H1 (cell line): ENCODE results near the gene NPTN. TPM values are rescaled to one million over a fixed set of nuclear protein-coding genes. Genes with fewer than 3 reads are reported as not detected.

Source experiments
- CTCF ChIA-PET: fragments of 300-600 bp; sonication (Branson Sonifier 250); formaldehyde crosslinking; loops from one replicate; lab custom pipeline; 2021; ENCODE audit not compliant: partially characterized antibody; lab: Charles Lee
- POLR2A ChIA-PET: fragments of 300-600 bp; sonication (Branson Sonifier 250); formaldehyde crosslinking; loops from one replicate; lab custom pipeline; 2021; ENCODE audit warnings: inconsistent platforms; ENCODE audit not compliant: partially characterized antibody; lab: Charles Lee
- DNase-seq, 2 experiments: peaks; one replicate each; pipeline versions ENCODE4 v3.0.0 to v3.0.0-alpha.2; 2010 to 2022; ENCODE audit warnings: low spot score in 2 of 2, low read depth in 1 of 2, mixed read lengths in 1 of 2
- FAIRE-seq: peaks from 2 replicates; lab custom pipeline; 2011; peaks lifted over from hg19 to GRCh38; lab: Jason Lieb, UNC
- H2AFZ ChIP-seq: 2 replicates; pipeline ENCODE4 v1.8.1; 2012; ENCODE audit warnings: low read length, inconsistent platforms
- H2AK5ac ChIP-seq: 2 replicates; pipeline ENCODE4 v1.6.1; 2013; ENCODE audit warnings: low read depth, low read length
- H2BK120ac ChIP-seq: replicated peaks from 2 replicates; pipeline ENCODE3; 2013; ENCODE audit warnings: low read depth, low read length, inconsistent platforms
- H2BK12ac ChIP-seq: 2 replicates; pipeline ENCODE4 v1.6.1; 2013; ENCODE audit warnings: low read depth, low read length
- H2BK15ac ChIP-seq: 2 replicates; pipeline ENCODE4 v1.6.1; 2013; ENCODE audit warnings: low read length
- H2BK20ac ChIP-seq: 2 replicates; pipeline ENCODE4 v1.6.1; 2013; ENCODE audit warnings: low read length
- H2BK5ac ChIP-seq: 2 replicates; pipeline ENCODE4 v1.6.1; 2013; ENCODE audit warnings: low read depth, low read length
- H3K14ac ChIP-seq: 2 replicates; pipeline ENCODE4 v1.6.1; 2013; ENCODE audit warnings: inconsistent platforms; ENCODE audit not compliant: insufficient read length
- H3K18ac ChIP-seq: 2 replicates; pipeline ENCODE4 v1.6.1; 2013; ENCODE audit warnings: low read length; ENCODE audit errors: extremely low read depth
- H3K23ac ChIP-seq: 2 replicates; pipeline ENCODE4 v1.6.1; 2013; ENCODE audit warnings: inconsistent platforms; ENCODE audit not compliant: insufficient read length
- H3K23me2 ChIP-seq: 2 replicates; pipeline ENCODE4 v1.6.1; 2013; ENCODE audit warnings: low read depth, low read length
- H3K27ac ChIP-seq: 2 replicates; pipeline ENCODE4 v1.6.1; 2011; ENCODE audit warnings: low read depth, low read length, inconsistent platforms
- H3K27me3 ChIP-seq, 4 experiments: replicated peaks in 1 of 4; 1 replicate in 1 of 4; 2 replicates in 3 of 4; pipeline versions ENCODE4 v1.6.1 to v1.8.1; 2011 to 2013; ENCODE audit warnings: low read length in 3 of 4, mild to moderate bottlenecking in 3 of 4, inconsistent platforms in 2 of 4, mixed read lengths in 2 of 4, moderate library complexity in 1 of 4; ENCODE audit not compliant: control insufficient read depth in 3 of 4, insufficient read depth in 3 of 4; ENCODE audit errors: extremely low read depth in 1 of 4
- H3K36me3 ChIP-seq, 4 experiments: 2 replicates each; pipeline versions ENCODE4 v1.6.1 to v1.8.1; 2011 to 2013; ENCODE audit warnings: mild to moderate bottlenecking in 4 of 4, low read length in 3 of 4, moderate library complexity in 2 of 4, control low read depth in 1 of 4, inconsistent platforms in 1 of 4; ENCODE audit not compliant: insufficient read depth in 4 of 4, control insufficient read depth in 2 of 4
- H3K4ac ChIP-seq: replicated peaks from 2 replicates; pipeline ENCODE3; 2013; ENCODE audit warnings: low read length, low read depth, mixed read lengths, inconsistent platforms; ENCODE audit not compliant: insufficient read length
- H3K4me1 ChIP-seq, 4 experiments: replicated peaks in 1 of 4; 1 replicate in 1 of 4; 2 replicates in 3 of 4; pipeline versions ENCODE4 v1.6.1 to v1.8.1; 2011 to 2013; ENCODE audit warnings: low read length in 3 of 4, inconsistent platforms in 2 of 4, mixed read lengths in 1 of 4; ENCODE audit not compliant: insufficient read depth in 4 of 4, control insufficient read depth in 3 of 4
- H3K4me2 ChIP-seq, 2 experiments: 2 replicates each; pipeline versions ENCODE4 v1.6.1 to v1.8.1; 2011 to 2013; ENCODE audit warnings: low read depth in 2 of 2, low read length in 2 of 2, control low read depth in 1 of 2, inconsistent platforms in 1 of 2, mild to moderate bottlenecking in 1 of 2; ENCODE audit not compliant: insufficient read depth in 1 of 2
- H3K4me3 ChIP-seq, 4 experiments: fragments of 200-600, 300-600 bp in 1 of 4; sonication (generic), shearing (Covaris generic), sonication (Bioruptor Twin) in 1 of 4; 2 replicates each; pipeline versions ENCODE4 v1.5.1 to v1.8.1; 2011 to 2016; ENCODE audit warnings: low read length in 4 of 4, low read depth in 3 of 4, control low read depth in 2 of 4, inconsistent platforms in 2 of 4, mild to moderate bottlenecking in 2 of 4, mixed read lengths in 1 of 4, moderate library complexity in 1 of 4; ENCODE audit not compliant: insufficient read depth in 2 of 4; ENCODE audit errors: extremely low read depth in 1 of 4
- H3K56ac ChIP-seq: replicated peaks from 2 replicates; pipeline ENCODE3; 2013; ENCODE audit warnings: low read depth, mild to moderate bottlenecking, mixed read lengths, low read length, inconsistent platforms; ENCODE audit not compliant: insufficient read length
- H3K79me1 ChIP-seq: 2 replicates; pipeline ENCODE4 v1.6.1; 2013; ENCODE audit warnings: low read depth, low read length, control low read depth
- H3K79me2 ChIP-seq, 2 experiments: 2 replicates each; pipeline versions ENCODE4 v1.6.1 to v1.8.1; 2012 to 2013; ENCODE audit warnings: low read length in 2 of 2, mild to moderate bottlenecking in 2 of 2, inconsistent platforms in 1 of 2; ENCODE audit not compliant: insufficient read depth in 2 of 2, control insufficient read depth in 1 of 2
- H3K9ac ChIP-seq, 4 experiments: replicated peaks in 1 of 4; 1 replicate in 1 of 4; 2 replicates in 3 of 4; pipeline versions ENCODE4 v1.6.1 to v1.8.1; 2011 to 2013; ENCODE audit warnings: low read depth in 3 of 4, low read length in 3 of 4, control low read depth in 2 of 4, mild to moderate bottlenecking in 2 of 4, moderate library complexity in 2 of 4, inconsistent platforms in 1 of 4; ENCODE audit errors: extremely low read depth in 1 of 4
- H3K9me3 ChIP-seq, 2 experiments: 2 replicates each; pipeline versions ENCODE4 v1.6.1 to v1.8.1; 2012 to 2013; ENCODE audit warnings: mild to moderate bottlenecking in 2 of 2, moderate library complexity in 2 of 2, control low read depth in 1 of 2, inconsistent platforms in 1 of 2, low read depth in 1 of 2, low read length in 1 of 2, mixed read lengths in 1 of 2; ENCODE audit not compliant: insufficient read depth in 2 of 2
- H4K20me1 ChIP-seq, 2 experiments: replicated peaks in 1 of 2; 2 replicates each; pipeline versions ENCODE3 to v1.8.1; 2011 to 2013; ENCODE audit warnings: inconsistent platforms in 2 of 2, low read length in 2 of 2, mild to moderate bottlenecking in 1 of 2; ENCODE audit not compliant: insufficient read depth in 2 of 2, control insufficient read depth in 1 of 2
- H4K5ac ChIP-seq: 2 replicates; pipeline ENCODE4 v1.6.1; 2013; ENCODE audit warnings: low read length, low read depth, mixed read lengths, inconsistent platforms; ENCODE audit not compliant: insufficient read length
- H4K8ac ChIP-seq: 2 replicates; pipeline ENCODE4 v1.8.0; 2013; ENCODE audit warnings: mild to moderate bottlenecking, moderate library complexity, low read length, inconsistent platforms; ENCODE audit not compliant: insufficient read depth; ENCODE audit errors: extremely low read depth
- H4K91ac ChIP-seq: replicated peaks from 2 replicates; pipeline ENCODE3; 2013; ENCODE audit warnings: low read length, mixed read lengths, inconsistent platforms; ENCODE audit not compliant: insufficient read length
- BACH1 ChIP-seq: IDR thresholded peaks from 2 replicates; pipeline ENCODE4 v1.6.1; 2012; ENCODE audit warnings: low read length, improper control_type of control experiment
- BCL11A ChIP-seq, 2 experiments: IDR thresholded peaks; one replicate each; pipeline ENCODE4 v1.6.1; 2011; ENCODE audit warnings: low read depth in 2 of 2, low read length in 2 of 2, mild to moderate bottlenecking in 2 of 2
- CBX5 ChIP-seq: fragments of 300-800, 300-1000 bp; sonication (generic); IDR thresholded peaks from 2 replicates; pipeline ENCODE4 v1.7.1; 2016; ENCODE audit warnings: antibody characterized with exemption, low read length, low read depth
- GABPA ChIP-seq: IDR thresholded peaks from 2 replicates; pipeline ENCODE4 v1.6.1; 2011; ENCODE audit warnings: mild to moderate bottlenecking, low read length, moderate library complexity, borderline replicate concordance; ENCODE audit not compliant: insufficient read depth
- NRF1 ChIP-seq: IDR thresholded peaks from 2 replicates; pipeline ENCODE4 v1.6.1; 2011; ENCODE audit warnings: mild to moderate bottlenecking, low read depth, low read length, improper control_type of control experiment
- POLR2AphosphoS5 ChIP-seq: IDR thresholded peaks from 2 replicates; pipeline ENCODE4 v1.6.1; 2011; ENCODE audit warnings: low read depth, low read length
- RFX5 ChIP-seq: IDR thresholded peaks from 2 replicates; pipeline ENCODE4 v1.6.1; 2011; ENCODE audit warnings: low read depth, low read length, improper control_type of control experiment, borderline replicate concordance
- RNF2 ChIP-seq: fragments of 200-900, 300-1000 bp; sonication (generic); IDR thresholded peaks from 2 replicates; pipeline ENCODE4 v1.7.1; 2016; ENCODE audit warnings: borderline replicate concordance, low read depth, mild to moderate bottlenecking, antibody characterized with exemption, low read length; ENCODE audit not compliant: poor library complexity, severe bottlenecking; ENCODE audit errors: missing control alignments
- RXRA ChIP-seq: IDR thresholded peaks from 2 replicates; pipeline ENCODE4 v1.6.1; 2011; ENCODE audit warnings: low read depth, mild to moderate bottlenecking, low read length, moderate library complexity; ENCODE audit not compliant: insufficient read depth
- SAP30 ChIP-seq: fragments of 300-600 bp; sonication (generic); IDR thresholded peaks from 2 replicates; pipeline ENCODE4 v1.7.1; 2012; ENCODE audit warnings: low read length, moderate library complexity, mild to moderate bottlenecking, inconsistent platforms; ENCODE audit not compliant: insufficient read depth, insufficient replicate concordance
- SP1 ChIP-seq: IDR thresholded peaks from 2 replicates; pipeline ENCODE4 v1.6.1; 2011; ENCODE audit warnings: low read depth, low read length
- TAF7 ChIP-seq: optimal IDR thresholded peaks from 2 replicates; pipeline ENCODE3; 2011; ENCODE audit warnings: low read depth, mild to moderate bottlenecking, inconsistent platforms, low read length, moderate library complexity, borderline replicate concordance
- TBP ChIP-seq: IDR thresholded peaks from 2 replicates; pipeline ENCODE4 v1.6.1; 2011; ENCODE audit warnings: low read depth, low read length, improper control_type of control experiment
- WGBS, 2 experiments: shearing (Covaris generic) in 1 of 2; methylation state at CpG; one replicate each; pipeline versions ENCODE4 v1.1.6 to v1.1.7; 2013 to 2015; ENCODE audit warnings: low lambda C conversion rate in 2 of 2, mixed read lengths in 2 of 2, inconsistent platforms in 1 of 2, low coverage in 1 of 2, missing lambda C conversion rate in 1 of 2; ENCODE audit not compliant: insufficient replicate concordance in 2 of 2, insufficient coverage in 1 of 2, insufficient read length in 1 of 2; ENCODE audit errors: extremely low coverage in 1 of 2, missing lambda C conversion rate in 1 of 2; 5-methylcytosine and 5-hydroxymethylcytosine counted together
- polyA plus RNA-seq, 7 experiments: library from polyadenylated mRNA; depleted of rRNA in 3 of 7; stranded (reverse) in 5 of 7; unstranded in 2 of 7; fragments of >200 nt in 5 of 7; fragments of 200-250 nt in 2 of 7; gene quantifications; 1 replicate in 5 of 7; 2 replicates in 1 of 7; 4 replicates in 1 of 7; pipeline versions ENCODE4 v1.2.1 to v1.2.3, GENCODE V29; 2011 to 2013; ENCODE audit warnings: missing spikeins in 2 of 7, mixed read lengths in 2 of 7
- total RNA-seq: library from RNA; stranded (reverse); fragmentation: NEBNext Ultra II Directional; extraction: Animal tissue kit (Norgen Biotek cat#: 25700); gene quantifications from 2 replicates; pipeline ENCODE4 v1.2.1, GENCODE V29; 2021
- TF ChIP-seq, protein P1 (sequence below): IDR thresholded peaks from 2 replicates; pipeline ENCODE4 v1.6.1; 2011; ENCODE audit warnings: low read depth, mild to moderate bottlenecking, low read length; ENCODE audit not compliant: insufficient read depth

Gene NPTN
- total and polyA plus RNA-seq, 2 of the 8 experiments (the other 6 are each of a cell fraction or from before 2014, with no cell fraction given): 67.0 to 113 TPM

DNA sequence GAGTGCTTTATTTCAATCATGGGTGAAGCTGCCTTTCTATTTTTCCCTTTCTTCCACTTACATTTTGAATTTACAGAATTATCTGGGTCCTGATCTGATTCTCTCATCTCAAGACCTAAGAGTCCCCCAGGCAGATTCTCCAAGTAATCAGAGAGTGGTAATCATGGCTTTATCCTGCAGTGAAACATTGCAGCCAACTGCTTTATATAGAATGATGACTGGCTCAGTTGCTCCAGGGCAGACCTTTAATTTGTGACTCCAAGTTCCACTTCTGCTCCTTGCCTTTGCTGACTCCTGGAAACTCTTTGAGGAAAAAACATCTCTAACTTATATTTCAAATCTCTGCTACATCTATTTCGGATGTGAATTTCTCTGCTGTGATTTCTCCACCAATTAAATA lies 25.5 kb upstream of the NPTN start:
- H3K4me2 ChIP-seq: no peak overlapping the region
- no peak overlapping the region for H2AK5ac ChIP-seq
- ChIA-PET CTCF (interaction anchor here (0.7 to 1.9 kb wide), 2 partner anchors 41 to 47 kb away, joined by 3 to 11 read pairs (median 4); no protein-coding TSS in a partner anchor), POLR2A (no interaction called here)
- no peaks in the 10 kb centered on the region for H3K36me3 ChIP-seq
- no peaks in the 10 kb centered on the region for H3K23me2 ChIP-seq
- no peak overlapping the region for H2BK20ac ChIP-seq
- no peak overlapping the region for H4K5ac ChIP-seq
- H3K18ac ChIP-seq: no peak overlapping the region
- no peak overlapping the region for H3K27ac ChIP-seq
- H3K23ac ChIP-seq: no peak overlapping the region
- H2AFZ ChIP-seq: no peak overlapping the region
- FAIRE-seq (no peak), DNase-seq (no peak)
- H3K79me1 ChIP-seq: no peaks in the 10 kb centered on the region
- no peaks in the 10 kb centered on the region for H3K9me3 ChIP-seq
- no peak overlapping the region for H3K4me3 ChIP-seq
- H3K56ac ChIP-seq: no peak overlapping the region
- no peak overlapping the region for H3K14ac ChIP-seq
- no peaks in the 10 kb centered on the region for H4K20me1 ChIP-seq
- H3K4ac ChIP-seq: no peak overlapping the region
- H3K27me3 ChIP-seq: 0 out of 7 replicates have a peak, but pooled peaks cover 0 to 2% (median 0%) of the 10 kb centered on the region in 4 experiments
- no peak overlapping the region for H2BK12ac ChIP-seq
- no peaks in the 10 kb centered on the region for H3K79me2 ChIP-seq
- H2BK5ac ChIP-seq: no peak overlapping the region
- no peak overlapping the region for H3K9ac ChIP-seq
- no peak overlapping the region for H4K91ac ChIP-seq
- 79% methylated on average over 1 of the region's 1 CpG; no CpG with 5 or more reads in 1 of the 2 experiments for WGBS, 2 experiments
- no peaks in the 10 kb centered on the region for H3K4me1 ChIP-seq
- no peak overlapping the region for H4K8ac ChIP-seq
- H2BK120ac ChIP-seq: no peak overlapping the region
- H2BK15ac ChIP-seq: no peak overlapping the region
- TF ChIP-seq SP1: no peak
- TF ChIP-seq TBP: no peak
- no peak for TF ChIP-seq NRF1
- TF ChIP-seq POLR2AphosphoS5: no peak
- TF ChIP-seq, protein P1, sequence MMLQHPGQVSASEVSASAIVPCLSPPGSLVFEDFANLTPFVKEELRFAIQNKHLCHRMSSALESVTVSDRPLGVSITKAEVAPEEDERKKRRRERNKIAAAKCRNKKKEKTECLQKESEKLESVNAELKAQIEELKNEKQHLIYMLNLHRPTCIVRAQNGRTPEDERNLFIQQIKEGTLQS: no peak
- TF ChIP-seq RXRA: no peak
- TF ChIP-seq RFX5: no peak
- TF ChIP-seq GABPA: no peak
- no peak for TF ChIP-seq CBX5
- TF ChIP-seq SAP30: no peak
- no peak for TF ChIP-seq BACH1
- no peak for TF ChIP-seq BCL11A (IDR thresholded peaks at IDR 0.05; ENCODE audit: low read depth in 2 of 2, low read length in 2 of 2)
- TF ChIP-seq RNF2: no peak
- no peak for TF ChIP-seq TAF7
